ENCODE data around the gene CMTR1.

- TF ChIP-seq CTCF (IDR thresholded peaks at IDR 0.05) (no peak), POLR2A (IDR thresholded peaks at IDR 0.05) (no peak)
Observed at GRCh38 chr6:37454420-37455140, 21.6 kb downstream of the CMTR1 start.

All from tibial nerve (tissue), 3 donors.